ENCODE results near the gene SNRNP70. TPM values are rescaled to one million over a fixed set of nuclear protein-coding genes. Genes with fewer than 3 reads are reported as not detected.
"Not testable (repeated sequence)": the region's sequence is repeated elsewhere in the genome, so short reads cannot be mapped to it uniquely, and the experiment has no call there.

SNRNP70 gene
- total RNA-seq, 1 donor: 243 TPM

GRCh38 chr19:49118565-49119410 is 33.5 kb downstream of the SNRNP70 start, which contains the start of gene C19orf73:
C19orf73 (minus strand) TSS chr19:49119143; CDS start chr19:49119022, 121 bp downstream.
- peak; percentile 94 to 96 (median 95) for DNase-seq (ENCODE audit: low read depth in 2 of 3, low spot score in 2 of 3)

GRCh38 chr19:49119411-49120324 is 34.4 kb downstream of the SNRNP70 start, which contains the start of gene PPFIA3:
PPFIA3 (plus strand) TSS chr19:49119544; CDS start chr19:49127874, 8,330 bp downstream.
- DNase-seq (ENCODE audit: low read depth in 2 of 3, low spot score in 2 of 3): no peak

GRCh38 chr19:49120325-49120683 is 35.1 kb downstream of the SNRNP70 start:
- DNase-seq (ENCODE audit: low read depth in 2 of 3, low spot score in 2 of 3): no peak

GRCh38 chr19:49120868-49121267 is 35.6 kb downstream of the SNRNP70 start:
- DNase-seq (ENCODE audit: low read depth in 2 of 3, low spot score in 2 of 3): no peak

GRCh38 chr19:49121841-49122240 is 36.6 kb downstream of the SNRNP70 start:
- not testable (repeated sequence) for DNase-seq (ENCODE audit: low read depth in 2 of 3, low spot score in 2 of 3)

GRCh38 chr19:49123285-49123684 is 38.0 kb downstream of the SNRNP70 start:
- not testable (repeated sequence) for DNase-seq (ENCODE audit: low read depth in 2 of 3, low spot score in 2 of 3)

- no peak for DNase-seq (ENCODE audit: low read depth in 2 of 3, low spot score in 2 of 3)
Observed at GRCh38 chr19:49125025-49125731, 39.9 kb downstream of the SNRNP70 start.

- DNase-seq (ENCODE audit: low read depth in 2 of 3, low spot score in 2 of 3): no peak
Observed at GRCh38 chr19:49126575-49126974, 41.3 kb downstream of the SNRNP70 start.

- DNase-seq (ENCODE audit: low read depth in 2 of 3, low spot score in 2 of 3): not testable (repeated sequence)
Observed at GRCh38 chr19:49127225-49127624, 42.0 kb downstream of the SNRNP70 start.

GRCh38 chr19:49127674-49128544 is 42.7 kb downstream of the SNRNP70 start:
- DNase-seq (ENCODE audit: low read depth in 2 of 3, low spot score in 2 of 3): peak; percentile 92 to 98 (median 97)

GRCh38 chr19:49128545-49129237 is 43.4 kb downstream of the SNRNP70 start:
- no peak for DNase-seq (ENCODE audit: low read depth in 2 of 3, low spot score in 2 of 3)

GRCh38 chr19:49129238-49129583 is 44.0 kb downstream of the SNRNP70 start:
- no peak for DNase-seq (ENCODE audit: low read depth in 2 of 3, low spot score in 2 of 3)

GRCh38 chr19:49130325-49130724 is 45.1 kb downstream of the SNRNP70 start:
- no peak for DNase-seq (ENCODE audit: low read depth in 2 of 3, low spot score in 2 of 3)

- peak in 1 of 3 donors; percentile 66 for DNase-seq (ENCODE audit: low read depth in 2 of 3, low spot score in 2 of 3)
Observed at GRCh38 chr19:49132974-49133609, 47.8 kb downstream of the SNRNP70 start.

GRCh38 chr19:49133621-49134454 is 48.6 kb downstream of the SNRNP70 start:
- DNase-seq (ENCODE audit: low read depth in 2 of 3, low spot score in 2 of 3): peak in 1 of 3 donors; percentile 75

- DNase-seq (ENCODE audit: low read depth in 2 of 3, low spot score in 2 of 3): no peak
Observed at GRCh38 chr19:49135686-49136085, 50.4 kb downstream of the SNRNP70 start.

- no peak for DNase-seq (ENCODE audit: low read depth in 2 of 3, low spot score in 2 of 3)
Observed at GRCh38 chr19:49136771-49137171, 51.5 kb downstream of the SNRNP70 start.

GRCh38 chr19:49140951-49141350 is 55.7 kb downstream of the SNRNP70 start:
- DNase-seq (ENCODE audit: low read depth in 2 of 3, low spot score in 2 of 3): no peak

Data from hematopoietic multipotent progenitor cell (in vitro differentiated cells).